Neural cell (in vitro differentiated cells): ENCODE results near the gene ZBTB24. TPM values are rescaled to one million over a fixed set of nuclear protein-coding genes. Genes with fewer than 3 reads are reported as not detected.

ENCODE experiments used
- H2AFZ ChIP-seq: fragments of 200-600, 300-800 bp; sonication (generic), shearing (Covaris generic); 2 replicates; pipeline ENCODE4 v1.6.0; 2014; ENCODE audit warnings: low read depth, mild to moderate bottlenecking, antibody characterized with exemption, low read length, moderate library complexity
- H3F3A ChIP-seq: fragments of 200-600 bp; shearing (Covaris generic); 2 replicates; pipeline ENCODE4 v1.6.1; 2016; ENCODE audit warnings: mild to moderate bottlenecking, moderate library complexity, mixed read lengths, antibody characterized with exemption, low read length; ENCODE audit not compliant: insufficient read depth, poor library complexity, severe bottlenecking
- H3K27ac ChIP-seq: fragments of 200-600, 300-800 bp; sonication (generic), shearing (Covaris generic); 2 replicates; pipeline ENCODE4 v1.5.1; 2014; ENCODE audit warnings: mild to moderate bottlenecking, low read length, moderate library complexity
- H3K27me3 ChIP-seq: fragments of 300-800, 200-600 bp; sonication (generic), shearing (Covaris generic); 2 replicates; pipeline ENCODE4 v1.6.0; 2014; ENCODE audit warnings: mild to moderate bottlenecking, low read depth, low read length, moderate library complexity; ENCODE audit not compliant: insufficient read depth
- H3K36me3 ChIP-seq: fragments of 300-800, 200-600 bp; sonication (generic), shearing (Covaris generic); 2 replicates; pipeline ENCODE4 v1.5.1; 2014; ENCODE audit warnings: mild to moderate bottlenecking, antibody characterized with exemption, low read length, moderate library complexity; ENCODE audit not compliant: insufficient read depth
- H3K4me2 ChIP-seq: fragments of 300-800, 200-600 bp; sonication (generic), shearing (Covaris generic); 2 replicates; pipeline ENCODE4 v1.6.0; 2014; ENCODE audit warnings: mild to moderate bottlenecking, low read length
- H3K4me3 ChIP-seq: fragments of 300-800, 200-600 bp; sonication (generic), shearing (Covaris generic); 2 replicates; pipeline ENCODE4 v1.5.1; 2014; ENCODE audit warnings: mild to moderate bottlenecking, low read length, moderate library complexity
- H3K79me2 ChIP-seq: fragments of 200-600 bp; shearing (Covaris generic); replicated peaks from 2 replicates; pipeline ENCODE4 v1.6.0; 2014; ENCODE audit warnings: mild to moderate bottlenecking, low read length, moderate library complexity; ENCODE audit not compliant: insufficient read depth
- H3K9ac ChIP-seq: fragments of 300-800, 200-600 bp; sonication (generic), shearing (Covaris generic); 2 replicates; pipeline ENCODE4 v1.6.1; 2016; ENCODE audit warnings: mild to moderate bottlenecking, low read length, mixed read lengths
- H3K9me2 ChIP-seq: fragments of 200-600 bp; shearing (Covaris generic); 2 replicates; pipeline ENCODE4 v1.6.1; 2016; ENCODE audit warnings: mild to moderate bottlenecking, low read length, mixed read lengths; ENCODE audit not compliant: insufficient read depth
- H3K9me3 ChIP-seq: fragments of 200-600, 300-800 bp; sonication (generic), shearing (Covaris generic); 2 replicates; pipeline ENCODE4 v1.6.1; 2016; ENCODE audit warnings: mild to moderate bottlenecking, mixed run types, low read length, moderate library complexity, mixed read lengths
- H4K20me1 ChIP-seq: fragments of 200-600 bp; shearing (Covaris generic); 2 replicates; pipeline ENCODE4 v1.6.1; 2016; ENCODE audit warnings: mild to moderate bottlenecking, mixed run types; ENCODE audit not compliant: insufficient read depth
- EP300 ChIP-seq: fragments of 450-650 bp; conservative IDR thresholded peaks from 2 replicates; pipeline ENCODE4 v1.6.1; 2014; ENCODE audit warnings: antibody characterized with exemption, mild to moderate bottlenecking, moderate library complexity; ENCODE audit not compliant: poor library complexity, severe bottlenecking
- EZH2 ChIP-seq: fragments of 200-600, 300-800 bp; shearing (Covaris generic), sonication (generic); IDR thresholded peaks from 2 replicates; pipeline ENCODE4 v1.6.1; 2014; ENCODE audit warnings: antibody characterized with exemption, low read length, borderline replicate concordance, mild to moderate bottlenecking; ENCODE audit not compliant: insufficient read depth, poor library complexity, severe bottlenecking
- MXI1 ChIP-seq: fragments of 450-650 bp; conservative IDR thresholded peaks from 2 replicates; pipeline ENCODE4 v1.6.1; 2014; ENCODE audit warnings: antibody characterized with exemption, mild to moderate bottlenecking; ENCODE audit not compliant: poor library complexity, severe bottlenecking
- POLR2AphosphoS5 ChIP-seq: IDR thresholded peaks from 2 replicates; pipeline ENCODE4 v1.6.1; 2012
- RAD21 ChIP-seq: fragments of 450-650 bp; conservative IDR thresholded peaks from 2 replicates; pipeline ENCODE4 v1.6.1; 2014; ENCODE audit warnings: antibody characterized with exemption, mild to moderate bottlenecking, moderate library complexity
- REST ChIP-seq: IDR thresholded peaks from 2 replicates; pipeline ENCODE4 v1.6.1; 2012; ENCODE audit warnings: borderline replicate concordance
- SMC3 ChIP-seq: fragments of 450-650 bp; conservative IDR thresholded peaks from 2 replicates; pipeline ENCODE4 v1.6.1; 2014; ENCODE audit warnings: antibody characterized with exemption, mild to moderate bottlenecking, moderate library complexity; ENCODE audit not compliant: poor library complexity
- TAF1 ChIP-seq: IDR thresholded peaks from 2 replicates; pipeline ENCODE4 v1.6.1; 2012; ENCODE audit warnings: low read depth
- polyA plus RNA-seq: library from polyadenylated mRNA; depleted of rRNA; stranded (reverse); fragments of >200 nt; gene quantifications from 2 replicates; pipeline ENCODE4 v1.2.3, GENCODE V29; 2014
- TF ChIP-seq, protein P1 (sequence below): fragments of 450-650 bp; IDR thresholded peaks from 2 replicates; pipeline ENCODE4 v1.5.1; 2014; ENCODE audit warnings: antibody characterized with exemption, mild to moderate bottlenecking, moderate library complexity; ENCODE audit not compliant: poor library complexity, severe bottlenecking

The ZBTB24 gene
- polyA plus RNA-seq, 1 donor from 2014 or later, result 6.0 TPM

DNA sequence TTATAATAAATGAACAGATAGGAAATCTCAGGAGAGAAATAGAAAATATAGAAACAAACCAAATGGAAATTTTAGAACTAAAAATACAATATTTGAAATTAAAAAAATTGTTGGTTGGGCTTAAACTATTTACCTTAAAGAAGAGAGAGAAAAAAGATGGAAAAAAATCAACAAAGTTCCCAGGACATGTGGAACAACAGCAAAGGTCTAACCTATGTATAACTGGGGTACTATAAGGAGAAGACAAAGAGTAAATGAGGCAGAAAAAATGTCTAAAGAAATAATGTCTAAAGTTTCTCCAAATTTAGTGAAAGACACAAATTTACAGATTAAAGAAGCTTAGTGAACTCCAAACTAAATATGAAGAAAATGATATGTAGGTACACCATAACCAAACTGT, 41.1 kb upstream of the ZBTB24 start:
- H3K4me3 ChIP-seq, result no peak overlapping the region
- no peaks in the 10 kb centered on the region for H3K27me3 ChIP-seq
- H3K9me2 ChIP-seq, result no peaks in the 10 kb centered on the region
- H3K9me3 ChIP-seq, result no peaks in the 10 kb centered on the region
- no peak overlapping the region for H3K4me2 ChIP-seq
- H3F3A ChIP-seq, result no peaks in the 10 kb centered on the region
- H3K79me2 ChIP-seq, result no peaks in the 10 kb centered on the region
- no peaks in the 10 kb centered on the region for H4K20me1 ChIP-seq
- no peak overlapping the region for H2AFZ ChIP-seq
- TF ChIP-seq SMC3 (no peak), EZH2 (no peak), POLR2AphosphoS5 (no peak), REST (no peak), MXI1 (no peak), TAF1 (no peak), RAD21 (no peak), EP300 (no peak)
- TF ChIP-seq, protein P1, sequence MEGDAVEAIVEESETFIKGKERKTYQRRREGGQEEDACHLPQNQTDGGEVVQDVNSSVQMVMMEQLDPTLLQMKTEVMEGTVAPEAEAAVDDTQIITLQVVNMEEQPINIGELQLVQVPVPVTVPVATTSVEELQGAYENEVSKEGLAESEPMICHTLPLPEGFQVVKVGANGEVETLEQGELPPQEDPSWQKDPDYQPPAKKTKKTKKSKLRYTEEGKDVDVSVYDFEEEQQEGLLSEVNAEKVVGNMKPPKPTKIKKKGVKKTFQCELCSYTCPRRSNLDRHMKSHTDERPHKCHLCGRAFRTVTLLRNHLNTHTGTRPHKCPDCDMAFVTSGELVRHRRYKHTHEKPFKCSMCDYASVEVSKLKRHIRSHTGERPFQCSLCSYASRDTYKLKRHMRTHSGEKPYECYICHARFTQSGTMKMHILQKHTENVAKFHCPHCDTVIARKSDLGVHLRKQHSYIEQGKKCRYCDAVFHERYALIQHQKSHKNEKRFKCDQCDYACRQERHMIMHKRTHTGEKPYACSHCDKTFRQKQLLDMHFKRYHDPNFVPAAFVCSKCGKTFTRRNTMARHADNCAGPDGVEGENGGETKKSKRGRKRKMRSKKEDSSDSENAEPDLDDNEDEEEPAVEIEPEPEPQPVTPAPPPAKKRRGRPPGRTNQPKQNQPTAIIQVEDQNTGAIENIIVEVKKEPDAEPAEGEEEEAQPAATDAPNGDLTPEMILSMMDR, result no peak
- no peak overlapping the region for H3K9ac ChIP-seq
- no peak overlapping the region for H3K27ac ChIP-seq
- H3K36me3 ChIP-seq, result no peaks in the 10 kb centered on the region

GRCh38 chr6:109523478-109523877, 40.5 kb upstream of the ZBTB24 start:
- H3K9me2 ChIP-seq, result no peaks in the 10 kb centered on the region
- no peak overlapping the region for H3K27ac ChIP-seq
- no peak overlapping the region for H3K4me3 ChIP-seq
- no peaks in the 10 kb centered on the region for H3F3A ChIP-seq
- H3K9me3 ChIP-seq, result no peaks in the 10 kb centered on the region
- H3K4me2 ChIP-seq, result no peak overlapping the region
- no peaks in the 10 kb centered on the region for H3K79me2 ChIP-seq
- H4K20me1 ChIP-seq, result no peaks in the 10 kb centered on the region
- no peaks in the 10 kb centered on the region for H3K27me3 ChIP-seq
- H3K36me3 ChIP-seq, result no peaks in the 10 kb centered on the region
- no peak overlapping the region for H2AFZ ChIP-seq
- H3K9ac ChIP-seq, result no peak overlapping the region
- TF ChIP-seq MXI1, result no peak
- TF ChIP-seq, protein P1, result no peak
- TF ChIP-seq SMC3, result no peak
- TF ChIP-seq POLR2AphosphoS5, result no peak
- TF ChIP-seq RAD21, result no peak
- no peak for TF ChIP-seq REST
- TF ChIP-seq EP300, result no peak
- TF ChIP-seq EZH2, result no peak
- TF ChIP-seq TAF1, result no peak
